Measurements from ENCODE around the gene AAK1. TPM values are rescaled to one million over a fixed set of nuclear protein-coding genes. Genes with fewer than 3 reads are reported as not detected.

Gene AAK1
- total and polyA plus RNA-seq, 2 of the 13 experiments (the other 11 are each of a cell fraction or from before 2014, with no cell fraction given): 9.8 to 10.3 TPM

GRCh38 chr2:69547984-69548715 is 95.4 kb downstream of the AAK1 start:
- ATAC-seq (no peak), FAIRE-seq (no peak), DNase-seq (ENCODE audit: low spot score) (no peak)
- Histone ChIP-seq H4K20me1 (ENCODE audit: insufficient read depth, low read length) (no peaks in the 10 kb centered on the region), H3K9me3 (ENCODE audit: low read length) (peaks cover 8% of the 10 kb centered on the region; the same call in 1 of the 2 replicates), H3K4me2 (ENCODE audit: low read depth, low read length) (no peak overlapping the region), H3K36me3 (replicated peaks in 1 of 2; ENCODE audit: control insufficient read depth in 1 of 2, insufficient read depth in 2 of 2, low read length in 2 of 2) (no peaks in the 10 kb centered on the region; a peak in 1 of 5 replicates), H3K79me2 (ENCODE audit: insufficient read depth, low read length) (no peaks in the 10 kb centered on the region), H3K4me3 (replicated peaks in 1 of 3; ENCODE audit: insufficient read depth in 1 of 3, low read depth in 2 of 3, low read length in 3 of 3) (no peak overlapping the region), H3K27me3 (ENCODE audit: control insufficient read depth in 1 of 2, insufficient read depth in 2 of 2, low read length in 2 of 2) (no peaks in the 10 kb centered on the region), H3K27ac (ENCODE audit: extremely low read length, insufficient read depth, low read length) (no peak overlapping the region), H3K9ac (ENCODE audit: insufficient read depth, low read depth, low read length) (no peak overlapping the region), H3K4me1 (ENCODE audit: insufficient read depth, low read length) (no peaks in the 10 kb centered on the region), H2AFZ (ENCODE audit: low read length) (no peak overlapping the region)
- WGBS (ENCODE audit: low lambda C conversion rate): 94% methylated on average over 2 of the region's 2 CpGs
- ChIA-PET CTCF (ENCODE audit: low intra/inter-chr PET ratio, low total read pairs) (no interaction called here), POLR2A (no interaction called here)
- intact Hi-C loops (cut with micrococcal nuclease; ENCODE audit: unreplicated experiment): no loop called here
- no peak for TF ChIP-seq NR2F1 (CRISPR knock-in tag; IDR thresholded peaks at IDR 0.05)
- no peak for TF ChIP-seq SP4 (CRISPR knock-in tag; IDR thresholded peaks at IDR 0.05)
- no peak for TF ChIP-seq MXD4 (CRISPR knock-in tag; IDR thresholded peaks at IDR 0.05)
- TF ChIP-seq ZNF607 (CRISPR knock-in tag; IDR thresholded peaks at IDR 0.05; ENCODE audit: borderline replicate concordance): no peak
- no peak for TF ChIP-seq ZNF678 (CRISPR knock-in tag; IDR thresholded peaks at IDR 0.05)
- TF ChIP-seq NFRKB (IDR thresholded peaks at IDR 0.05): 0 out of 2 replicates have a peak, but pooled peaks have one; percentile 37
- 0 out of 2 replicates have a peak, but pooled peaks have one; percentile 39 for TF ChIP-seq TRIM22 (IDR thresholded peaks at IDR 0.05)
- no peak for TF ChIP-seq NPAS2 (CRISPR knock-in tag; IDR thresholded peaks at IDR 0.05; ENCODE audit: borderline replicate concordance)
- 0 out of 2 replicates have a peak, but pooled peaks have one; percentile 72 for TF ChIP-seq U2AF2 (IDR thresholded peaks at IDR 0.05; ENCODE audit: low read depth, low read length)
- TF ChIP-seq TP53 (CRISPR knock-in tag; conservative IDR thresholded peaks at IDR 0.05): no peak
- in situ Hi-C loops (cut with HindIII; ENCODE audit: extremely low pct_ligation_motif_present, low pct_unique_long_range_greater_than_20kb): no loop called here
- no TSS peak for BruUV-seq (replicated peaks)
